H1 (cell line): Measurements from ENCODE around the gene TMPRSS11E. TPM values are rescaled to one million over a fixed set of nuclear protein-coding genes. Genes with fewer than 3 reads are reported as not detected.

ENCODE experiments used
- CHD7 ChIP-seq: fragments of 300-600 bp; sonication (generic); IDR thresholded peaks from 2 replicates; pipeline ENCODE4 v1.7.1; 2012; ENCODE audit warnings: low read length, moderate library complexity, mild to moderate bottlenecking, inconsistent platforms; ENCODE audit not compliant: insufficient replicate concordance
- polyA plus RNA-seq, 7 experiments: library from polyadenylated mRNA; depleted of rRNA in 3 of 7; stranded (reverse) in 5 of 7; unstranded in 2 of 7; fragments of >200 nt in 5 of 7; fragments of 200-250 nt in 2 of 7; gene quantifications; 1 replicate in 5 of 7; 2 replicates in 1 of 7; 4 replicates in 1 of 7; pipeline versions ENCODE4 v1.2.1 to v1.2.3, GENCODE V29; 2011 to 2013; ENCODE audit warnings: missing spikeins in 2 of 7, mixed read lengths in 2 of 7
- total RNA-seq: library from RNA; stranded (reverse); fragmentation: NEBNext Ultra II Directional; extraction: Animal tissue kit (Norgen Biotek cat#: 25700); gene quantifications from 2 replicates; pipeline ENCODE4 v1.2.1, GENCODE V29; 2021

TMPRSS11E gene
- total and polyA plus RNA-seq, 2 of the 8 experiments (the other 6 are each of a cell fraction or from before 2014, with no cell fraction given) = 0.38 to 0.71 TPM

- no peak for TF ChIP-seq CHD7
Observed at GRCh38 chr4:68410643-68411042, 36.6 kb upstream of the TMPRSS11E start (continued).
